HT-29 (cell line): ENCODE data around the gene CD164. TPM values are rescaled to one million over a fixed set of nuclear protein-coding genes. Genes with fewer than 3 reads are reported as not detected.
A peak's percentile ranks its signal among the peaks of the same experiment; 100 is the strongest.
"Not testable (repeated sequence)": the region's sequence is repeated elsewhere in the genome, so short reads cannot be mapped to it uniquely, and the experiment has no call there.

Source experiments
- DNase-seq: peaks from one replicate; pipeline ENCODE4 v3.0.0-alpha.2; 2015; ENCODE audit warnings: low spot score
- total RNA-seq: library from RNA; depleted of rRNA; stranded (reverse); fragments of >200 nt; shearing (Covaris generic); gene quantifications from 2 replicates; pipeline ENCODE4 v1.2.3, GENCODE V29; 2014

CD164 gene
- total RNA-seq, 1 experiment from 2014 or later: 123 TPM

DNA sequence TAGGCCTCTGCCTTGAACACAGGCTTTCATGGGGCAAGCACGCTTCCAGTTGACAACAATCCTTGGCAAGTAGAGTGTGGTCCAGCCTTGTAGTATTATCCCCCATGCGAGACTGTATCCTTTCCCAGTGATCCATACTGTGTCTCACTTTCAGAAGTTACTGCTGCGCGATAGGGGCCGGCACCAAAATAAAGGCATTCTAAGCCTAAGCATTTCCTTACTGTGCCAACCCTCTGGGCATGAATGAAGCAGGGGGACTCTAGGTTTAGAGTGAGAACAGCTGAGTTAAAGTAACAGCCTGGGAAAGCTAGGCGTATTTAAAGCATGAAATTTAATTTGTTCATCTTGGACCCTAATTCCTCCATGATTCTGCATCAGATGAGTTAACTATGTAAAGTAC is 39.4 kb downstream of the CD164 start:
- no peak for DNase-seq

DNA sequence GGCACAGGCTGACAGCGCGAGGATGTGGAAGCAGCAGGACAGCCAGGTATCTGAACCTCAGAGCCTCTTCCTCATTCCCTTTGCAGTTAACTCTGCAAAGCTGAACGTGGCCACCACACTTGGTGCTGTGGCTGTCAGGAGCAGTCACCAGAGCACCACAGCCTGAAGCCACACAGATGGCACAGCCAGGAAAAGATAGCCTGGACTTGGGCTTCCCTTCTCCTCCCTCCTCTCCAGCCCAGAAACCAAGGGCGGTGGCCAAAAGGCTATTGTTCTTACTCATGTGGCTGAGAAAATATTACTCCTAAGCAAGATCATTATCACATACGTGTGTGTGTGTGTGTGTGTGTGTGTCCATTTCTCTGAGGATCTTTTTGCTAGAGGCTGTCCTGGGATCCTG is 39.8 kb downstream of the CD164 start:
- peak; percentile 47 for DNase-seq

- DNase-seq: no peak
Observed at GRCh38 chr6:109340811-109341210, 41.5 kb downstream of the CD164 start.

GRCh38 chr6:109339906-109340678 is 42.2 kb downstream of the CD164 start:
- no peak for DNase-seq

DNA sequence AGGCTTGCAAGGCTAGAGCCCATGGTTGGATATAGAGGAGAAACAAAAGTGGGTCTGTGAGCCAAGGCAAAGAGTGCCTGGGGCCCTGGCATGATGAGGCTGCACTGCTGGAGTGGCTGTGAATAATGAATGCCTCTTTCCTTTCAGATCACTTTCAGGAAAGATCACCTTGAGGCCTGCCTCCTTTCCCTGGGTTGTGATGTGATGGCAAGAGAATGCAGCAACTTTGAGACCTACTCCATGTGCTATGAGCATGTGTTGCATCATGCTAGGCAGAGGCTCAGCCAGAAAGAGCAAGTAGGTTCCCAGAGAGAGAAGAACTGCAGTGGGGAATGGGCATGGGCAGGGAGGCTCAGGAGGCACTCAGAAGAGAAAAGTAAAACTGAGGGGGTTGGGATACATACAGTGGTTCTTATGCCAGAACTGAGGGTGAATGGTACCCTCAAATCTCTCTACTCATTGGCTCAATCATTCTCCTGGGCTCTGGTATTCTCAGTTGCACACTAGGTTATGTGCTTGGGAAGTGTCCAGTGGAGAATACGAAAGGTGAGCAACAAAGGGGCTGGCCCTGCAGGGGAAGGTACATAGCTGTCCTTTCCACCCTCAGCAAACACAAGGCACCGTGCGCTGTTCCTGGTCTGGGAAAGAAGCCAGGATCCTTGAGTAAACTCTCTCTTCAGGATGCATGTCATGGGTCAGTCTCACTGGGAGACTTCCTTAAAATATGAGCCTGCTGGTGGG is 45.9 kb downstream of the CD164 start:
- peak; percentile 92 for DNase-seq

- DNase-seq: not testable (repeated sequence)
Observed at GRCh38 chr6:109333870-109334269, 48.4 kb downstream of the CD164 start.

DNA sequence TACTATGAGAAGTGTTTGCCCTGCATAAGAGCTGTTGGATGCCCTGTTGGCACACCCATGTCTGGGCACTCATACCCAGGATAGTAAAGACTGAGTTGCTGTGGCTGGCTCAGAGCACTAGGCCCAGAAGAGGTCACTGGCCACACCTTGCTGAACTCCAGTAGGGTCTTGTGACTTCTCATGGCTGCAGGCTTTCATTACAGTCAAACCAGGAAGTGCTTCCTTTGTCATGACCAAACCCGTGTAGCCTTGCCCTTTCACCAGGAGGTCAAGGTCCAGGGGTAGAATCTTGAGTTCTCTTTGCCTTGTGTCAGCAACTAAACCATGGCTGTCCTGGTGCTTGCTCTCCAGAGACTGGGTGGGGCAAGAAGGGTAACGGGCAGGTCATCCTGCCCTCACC is 49.5 kb downstream of the CD164 start:
- DNase-seq: peak; percentile 29

DNA sequence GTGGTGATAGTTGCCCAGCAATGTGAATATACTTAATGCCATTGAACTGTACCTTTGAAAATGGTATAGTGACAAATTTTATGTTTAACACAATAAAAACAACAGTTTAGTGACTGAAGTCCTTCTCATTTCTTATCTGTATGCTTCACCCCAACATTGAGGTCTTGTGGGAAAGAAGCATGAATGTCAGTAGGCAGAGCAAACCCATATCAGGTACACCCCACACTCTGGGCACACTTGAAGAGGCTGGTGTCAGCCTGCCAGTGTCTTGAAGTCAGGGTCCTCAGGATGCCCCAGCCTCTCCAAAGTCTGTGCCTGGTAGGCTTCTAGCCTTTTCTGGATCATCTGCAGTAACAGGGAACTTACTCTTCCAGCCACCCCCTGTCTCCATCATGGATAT is 51.2 kb downstream of the CD164 start:
- no peak for DNase-seq

DNA sequence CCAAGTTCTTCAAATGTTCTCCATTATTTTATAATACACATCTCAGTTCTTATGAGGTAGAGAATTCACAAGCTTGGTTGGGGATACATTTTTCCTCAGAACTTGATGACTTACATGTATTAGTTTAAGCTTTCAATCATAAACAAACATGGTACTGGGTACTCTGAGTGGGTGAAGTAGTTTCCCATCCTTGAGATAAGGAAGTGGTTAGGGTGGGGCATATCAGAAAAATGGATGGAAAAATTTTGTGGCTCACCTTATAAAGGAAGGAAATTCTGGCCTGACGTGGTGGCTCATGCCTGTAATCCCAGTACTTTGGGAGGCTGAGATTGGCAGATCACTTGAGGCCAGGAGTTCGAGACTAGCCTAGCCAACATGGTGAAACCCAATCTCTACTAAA is 52.0 kb downstream of the CD164 start:
- DNase-seq: no peak

- DNase-seq: no peak
Observed at GRCh38 chr6:109328629-109329028, 53.6 kb downstream of the CD164 start.

GRCh38 chr6:109327959-109328358 is 54.3 kb downstream of the CD164 start:
- DNase-seq: no peak

- DNase-seq: no peak
Observed at GRCh38 chr6:109327491-109327890, 54.8 kb downstream of the CD164 start.

DNA sequence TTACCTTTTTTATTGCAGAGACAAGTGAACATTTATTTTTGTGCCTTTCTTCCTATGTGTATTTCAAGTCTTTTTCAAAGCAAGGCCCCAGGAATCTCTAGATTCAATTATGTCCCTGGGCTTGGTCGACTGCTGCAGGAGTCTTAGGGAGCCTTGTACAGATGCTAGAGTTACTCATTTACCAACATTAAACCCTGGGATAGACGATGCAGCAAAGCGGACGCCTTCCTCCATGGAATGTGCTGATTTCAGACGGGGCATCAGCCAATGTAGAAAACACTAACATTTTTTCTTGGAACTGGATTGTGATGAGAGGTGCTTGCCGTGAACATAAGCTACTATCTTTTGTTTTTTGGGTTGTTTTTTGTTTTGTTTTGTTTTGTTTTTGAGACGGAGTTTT is 55.9 kb downstream of the CD164 start:
- no peak for DNase-seq

DNA sequence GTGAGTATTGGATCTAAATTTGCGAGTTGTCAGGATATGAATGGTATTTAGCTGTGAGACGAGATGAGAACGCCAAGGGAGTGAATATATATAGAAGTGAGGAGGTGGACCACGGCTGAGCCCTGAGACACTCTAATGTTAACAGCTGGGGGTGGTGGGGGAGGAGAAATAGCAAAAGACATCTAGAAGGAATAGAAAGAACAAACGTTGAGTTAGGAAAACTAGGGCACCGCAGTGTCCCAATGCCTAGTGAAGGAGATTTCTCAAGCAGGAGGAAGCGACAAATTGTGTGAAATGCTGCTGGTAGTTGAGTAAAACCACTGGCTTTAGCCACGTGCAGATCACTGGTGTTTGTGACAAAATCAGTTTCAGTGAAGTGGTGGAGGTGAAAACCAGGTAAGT is 56.9 kb downstream of the CD164 start:
- no peak for DNase-seq

DNA sequence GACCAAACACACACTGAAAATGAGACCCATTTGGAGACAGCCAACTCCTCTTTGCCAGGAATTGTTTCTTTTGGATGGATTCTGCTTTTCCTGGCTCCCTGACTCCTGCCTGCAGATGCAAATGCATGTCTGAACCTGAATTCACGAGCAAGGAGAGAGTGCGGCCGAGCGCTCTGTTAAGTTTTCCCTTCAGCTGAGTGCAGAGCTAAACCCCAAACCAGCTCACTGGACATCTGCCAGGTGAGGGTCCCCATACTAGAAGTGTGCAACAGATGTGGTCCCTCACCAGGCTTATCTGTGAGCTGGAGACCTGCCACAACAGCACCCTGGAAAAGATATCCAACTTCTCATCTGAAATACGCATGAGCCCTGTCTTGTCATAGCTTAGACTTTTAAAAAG is 59.0 kb downstream of the CD164 start:
- DNase-seq: no peak

- no peak for DNase-seq
Observed at GRCh38 chr6:109322825-109323224, 59.4 kb downstream of the CD164 start.

DNA sequence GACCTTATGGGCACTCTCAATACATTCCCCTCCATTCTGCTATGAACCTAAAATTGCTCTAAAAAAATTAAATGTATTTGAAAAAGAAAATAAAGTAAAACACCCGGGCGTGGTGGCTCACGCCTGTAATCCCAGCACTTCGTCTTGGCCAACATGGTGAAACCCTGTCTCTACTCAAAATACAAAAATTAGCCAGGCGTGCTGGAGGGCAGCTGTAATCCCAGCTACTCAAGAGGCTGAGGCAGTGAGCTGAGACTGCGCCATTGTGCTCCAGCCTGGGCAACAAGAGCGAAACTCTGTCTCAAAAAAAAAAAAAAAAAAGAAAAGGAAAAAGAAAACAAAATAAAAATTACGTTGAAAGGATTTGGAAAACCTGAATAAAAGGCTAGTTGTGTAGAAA is 60.5 kb downstream of the CD164 start:
- DNase-seq: no peak

- DNase-seq: no peak
Observed at GRCh38 chr6:109320072-109320471, 62.2 kb downstream of the CD164 start.

- peak; percentile 88 for DNase-seq
Observed at GRCh38 chr6:109318328-109318876, 63.9 kb downstream of the CD164 start.

DNA sequence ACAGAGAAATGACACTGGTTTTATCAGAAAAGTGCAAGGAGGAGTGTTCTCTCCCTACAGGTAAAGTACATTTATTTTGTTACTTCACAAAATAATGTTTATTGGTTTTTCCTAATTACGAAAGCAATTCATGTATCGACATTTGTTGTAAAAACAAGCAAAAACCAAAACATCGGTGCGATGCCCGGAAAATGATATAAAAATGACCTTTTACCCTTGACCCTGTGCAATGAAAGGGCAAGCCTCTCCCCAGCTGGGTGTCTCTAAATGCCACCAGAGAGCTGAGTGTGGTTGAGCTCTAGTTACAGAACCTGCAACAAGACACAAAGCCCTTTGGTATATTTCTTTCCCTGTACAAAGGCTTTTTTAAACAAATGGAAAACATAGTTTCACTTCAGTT is 65.4 kb downstream of the CD164 start:
- DNase-seq: no peak
